Measurements from ENCODE around the gene BTN1A1.

The BTN1A1 gene

DNA sequence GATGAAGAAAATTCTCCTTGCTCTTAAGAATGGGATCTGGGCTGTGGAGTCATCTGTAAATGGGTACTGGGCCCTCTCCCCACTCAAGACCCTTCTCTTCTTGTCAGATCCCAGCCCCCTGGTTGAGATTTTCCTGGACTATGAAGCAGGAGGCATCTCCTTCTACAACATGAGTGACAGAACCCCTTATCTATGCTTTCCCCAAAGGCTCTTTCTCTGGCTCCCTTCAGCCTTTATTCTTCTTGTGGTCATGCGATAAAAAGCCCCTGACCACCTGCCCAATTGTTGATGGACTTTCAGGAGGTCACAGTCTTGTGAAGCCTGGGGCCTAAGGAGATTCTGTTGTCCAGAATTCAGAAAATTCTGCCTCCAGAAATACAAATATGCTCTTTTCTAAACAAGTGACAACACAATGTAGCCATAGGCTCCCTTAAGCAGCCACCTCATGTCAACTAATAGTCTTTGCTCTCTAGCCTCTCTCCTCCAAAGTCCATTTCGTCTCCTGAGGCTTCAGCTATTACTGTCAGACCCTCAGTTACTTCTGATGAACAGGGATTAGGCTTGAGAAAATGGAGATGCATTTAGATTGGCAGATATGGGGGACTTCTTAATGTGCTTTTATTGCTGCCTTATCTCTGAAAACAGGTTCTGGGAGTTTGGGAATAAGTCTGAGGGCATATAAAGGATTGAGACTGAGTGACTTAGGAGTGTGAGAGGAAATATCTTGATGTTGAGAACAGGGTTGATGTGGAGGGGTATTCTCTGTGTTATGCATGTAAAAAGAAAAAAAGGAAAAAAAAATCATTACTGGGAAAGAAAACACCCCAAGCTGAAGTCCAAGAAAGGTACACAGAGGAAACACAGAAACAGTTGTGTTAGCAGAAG lies 21.8 kb upstream of the BTN1A1 start:
- Histone ChIP-seq H3K9me3 (ENCODE audit: control insufficient read depth, insufficient read depth, low read length) (no peaks in the 10 kb centered on the region), H3K36me3 (ENCODE audit: control insufficient read depth, insufficient read depth, low read length) (no peaks in the 10 kb centered on the region), H3K27me3 (ENCODE audit: control insufficient read depth, insufficient read depth, low read length) (no peaks in the 10 kb centered on the region), H3K4me3 (ENCODE audit: low read depth, low read length) (no peak overlapping the region), H3K9ac (ENCODE audit: low read depth, low read length) (no peak overlapping the region), H3K4me1 (ENCODE audit: control insufficient read depth, insufficient read depth, low read length) (peaks cover 13% of the 10 kb centered on the region)

DNA sequence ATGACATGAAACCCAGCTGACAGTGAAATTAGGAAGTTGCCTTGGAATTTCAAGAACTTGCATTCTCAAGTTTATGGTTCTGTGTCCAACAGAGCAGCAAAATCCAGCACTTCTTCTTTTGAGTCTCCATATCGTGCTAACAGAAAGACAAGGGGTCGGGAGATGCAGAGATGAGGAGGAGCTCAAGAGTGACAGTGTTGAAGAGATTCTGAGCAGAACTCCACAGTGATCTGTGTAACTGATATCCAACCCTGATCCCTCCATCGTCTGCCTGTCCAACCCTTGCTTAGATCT lies 21.2 kb upstream of the BTN1A1 start:
- no peak overlapping the region for H3K9ac ChIP-seq (ENCODE audit: low read depth, low read length)
- H3K27me3 ChIP-seq (ENCODE audit: control insufficient read depth, insufficient read depth, low read length) = no peaks in the 10 kb centered on the region
- H3K9me3 ChIP-seq (ENCODE audit: control insufficient read depth, insufficient read depth, low read length) = no peaks in the 10 kb centered on the region

DNA sequence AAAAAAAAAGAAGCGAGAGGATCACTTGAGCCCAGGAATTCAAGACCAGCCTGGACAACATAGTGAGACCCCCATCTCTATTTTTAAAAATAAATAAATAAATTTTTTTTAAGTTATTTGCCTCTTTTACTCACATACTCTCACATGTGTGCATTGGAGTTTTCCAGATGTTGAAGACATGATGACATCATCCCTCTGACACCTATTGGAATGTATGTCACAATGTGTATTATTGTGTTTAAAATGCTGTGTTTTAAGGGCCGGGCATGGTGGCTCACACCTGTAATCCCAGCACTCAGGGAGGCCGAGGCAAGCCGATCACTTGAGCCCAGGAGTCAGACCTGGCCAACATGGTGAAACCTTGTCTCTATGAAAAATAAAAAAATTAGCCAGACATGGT lies 17.8 kb upstream of the BTN1A1 start:
- no peaks in the 10 kb centered on the region for H3K27me3 ChIP-seq (ENCODE audit: control insufficient read depth, insufficient read depth, low read length)

More for the DNA sequence above, 21.2 kb upstream of the BTN1A1 start:
- H3K4me1 ChIP-seq (ENCODE audit: control insufficient read depth, insufficient read depth, low read length) = peaks cover 13% of the 10 kb centered on the region
- H3K4me3 ChIP-seq (ENCODE audit: low read depth, low read length) = no peak overlapping the region
- no peaks in the 10 kb centered on the region for H3K36me3 ChIP-seq (ENCODE audit: control insufficient read depth, insufficient read depth, low read length)

DNA sequence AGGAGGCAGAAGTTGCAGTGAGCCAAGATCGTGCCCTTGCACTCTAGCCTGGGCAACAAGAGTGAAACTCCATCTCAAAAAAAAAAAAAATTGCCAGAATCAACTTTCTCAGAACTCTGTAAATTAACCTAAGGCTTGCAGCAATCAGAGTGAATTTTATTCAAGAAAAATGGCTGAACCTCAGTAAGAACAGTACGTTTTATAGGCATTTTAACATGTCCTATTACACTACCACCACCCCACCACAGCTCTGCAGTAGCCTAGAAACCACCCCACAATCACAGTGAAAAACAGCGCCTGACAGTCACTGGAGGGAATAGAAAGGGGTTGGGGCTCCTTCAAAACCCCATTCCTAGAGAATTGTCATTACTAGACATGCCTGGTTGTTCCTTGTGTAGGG lies 16.4 kb upstream of the BTN1A1 start:
- Histone ChIP-seq H3K27me3 (ENCODE audit: control insufficient read depth, insufficient read depth, low read length) (no peaks in the 10 kb centered on the region), H3K9me3 (ENCODE audit: control insufficient read depth, insufficient read depth, low read length) (no peaks in the 10 kb centered on the region), H3K4me3 (ENCODE audit: low read depth, low read length) (no peak overlapping the region), H3K36me3 (ENCODE audit: control insufficient read depth, insufficient read depth, low read length) (no peaks in the 10 kb centered on the region), H3K4me1 (ENCODE audit: control insufficient read depth, insufficient read depth, low read length) (no peaks in the 10 kb centered on the region), H3K9ac (ENCODE audit: low read depth, low read length) (no peak overlapping the region)

More for the DNA sequence above, 17.8 kb upstream of the BTN1A1 start:
- Histone ChIP-seq H3K9ac (ENCODE audit: low read depth, low read length) (no peak overlapping the region), H3K4me1 (ENCODE audit: control insufficient read depth, insufficient read depth, low read length) (no peaks in the 10 kb centered on the region), H3K36me3 (ENCODE audit: control insufficient read depth, insufficient read depth, low read length) (no peaks in the 10 kb centered on the region), H3K9me3 (ENCODE audit: control insufficient read depth, insufficient read depth, low read length) (no peaks in the 10 kb centered on the region), H3K4me3 (ENCODE audit: low read depth, low read length) (no peak overlapping the region)

DNA sequence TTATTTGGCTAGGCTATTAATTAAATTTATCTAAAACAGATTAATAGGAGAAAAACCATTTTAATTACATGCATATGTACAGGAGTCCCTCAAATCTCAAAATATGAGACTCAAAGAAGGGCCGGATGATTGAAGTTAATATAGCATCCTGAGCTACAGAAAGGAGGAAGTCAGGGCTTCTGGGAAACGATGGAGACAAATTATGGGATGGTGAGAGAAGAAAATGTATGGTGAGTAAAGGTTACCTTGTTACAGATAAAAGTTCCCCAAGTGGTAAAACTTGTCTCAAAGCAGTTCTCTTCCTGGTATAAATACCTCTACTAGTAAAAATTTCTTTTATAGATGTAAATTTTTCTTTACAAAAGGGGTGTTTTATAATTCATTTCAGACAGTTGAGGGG lies 15.9 kb upstream of the BTN1A1 start:
- no peak overlapping the region for H3K4me3 ChIP-seq (ENCODE audit: low read depth, low read length)
- no peaks in the 10 kb centered on the region for H3K4me1 ChIP-seq (ENCODE audit: control insufficient read depth, insufficient read depth, low read length)
- H3K27me3 ChIP-seq (ENCODE audit: control insufficient read depth, insufficient read depth, low read length) = no peaks in the 10 kb centered on the region
- no peaks in the 10 kb centered on the region for H3K36me3 ChIP-seq (ENCODE audit: control insufficient read depth, insufficient read depth, low read length)
- H3K9me3 ChIP-seq (ENCODE audit: control insufficient read depth, insufficient read depth, low read length) = no peaks in the 10 kb centered on the region
- no peak overlapping the region for H3K9ac ChIP-seq (ENCODE audit: low read depth, low read length)

DNA sequence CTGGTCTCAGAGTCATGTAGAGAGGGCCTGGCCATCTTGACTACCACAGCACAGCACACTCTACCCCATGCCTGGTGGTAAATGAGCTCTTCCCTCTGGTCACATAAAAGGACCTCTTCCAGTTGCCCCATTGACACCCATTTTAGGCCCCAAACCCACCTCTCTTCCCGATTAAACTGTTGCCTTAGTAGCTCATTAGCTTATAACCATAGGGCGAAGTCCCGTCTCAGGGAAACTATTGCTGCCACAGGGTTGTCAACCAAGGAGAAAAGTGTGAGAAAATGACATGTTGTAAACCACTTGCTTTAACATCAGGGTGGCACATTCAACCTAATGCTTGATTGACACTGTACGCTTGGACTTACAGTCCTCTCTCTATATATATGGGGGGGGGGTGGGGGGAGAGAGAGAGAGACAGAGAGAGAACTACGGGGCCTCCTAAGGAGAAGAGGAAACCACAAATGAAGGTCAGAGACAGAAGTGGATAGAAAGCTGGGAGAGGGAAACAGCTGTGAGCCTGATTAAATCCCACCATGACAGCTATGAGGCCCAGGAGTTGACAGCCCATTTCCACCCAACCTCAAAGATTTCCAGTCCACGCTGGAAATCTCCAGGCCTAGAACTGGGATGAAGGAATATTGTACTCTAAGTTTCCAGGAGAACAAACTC lies 14.9 kb upstream of the BTN1A1 start:
- H3K9ac ChIP-seq (ENCODE audit: low read depth, low read length) = no peak overlapping the region
- H3K4me1 ChIP-seq (ENCODE audit: control insufficient read depth, insufficient read depth, low read length) = no peaks in the 10 kb centered on the region
- no peaks in the 10 kb centered on the region for H3K9me3 ChIP-seq (ENCODE audit: control insufficient read depth, insufficient read depth, low read length)
- H3K4me3 ChIP-seq (ENCODE audit: low read depth, low read length) = no peak overlapping the region
- no peaks in the 10 kb centered on the region for H3K27me3 ChIP-seq (ENCODE audit: control insufficient read depth, insufficient read depth, low read length)
- no peaks in the 10 kb centered on the region for H3K36me3 ChIP-seq (ENCODE audit: control insufficient read depth, insufficient read depth, low read length)

DNA sequence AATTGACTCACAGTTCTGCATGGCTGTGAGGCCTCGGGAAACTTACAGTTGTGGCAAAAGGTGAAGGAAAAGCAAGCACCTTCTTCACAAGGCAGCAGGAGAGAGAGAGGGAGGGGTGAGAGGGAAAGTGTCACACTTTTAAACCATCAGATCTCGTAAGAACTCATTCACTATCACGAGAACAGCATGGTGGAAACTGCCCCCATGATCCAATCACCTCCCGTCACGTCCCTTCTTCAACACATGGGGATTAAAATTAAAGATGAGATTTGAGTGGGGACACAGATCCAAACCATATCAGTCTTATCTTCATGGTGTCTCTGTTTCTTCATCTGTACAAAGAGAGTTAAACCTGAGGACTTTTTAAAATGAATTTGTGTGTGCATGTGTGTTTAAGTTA lies 13.7 kb upstream of the BTN1A1 start:
- Histone ChIP-seq H3K9me3 (ENCODE audit: control insufficient read depth, insufficient read depth, low read length) (no peaks in the 10 kb centered on the region), H3K9ac (ENCODE audit: low read depth, low read length) (no peak overlapping the region), H3K27me3 (ENCODE audit: control insufficient read depth, insufficient read depth, low read length) (no peaks in the 10 kb centered on the region), H3K36me3 (ENCODE audit: control insufficient read depth, insufficient read depth, low read length) (no peaks in the 10 kb centered on the region), H3K4me3 (ENCODE audit: low read depth, low read length) (no peak overlapping the region), H3K4me1 (ENCODE audit: control insufficient read depth, insufficient read depth, low read length) (no peaks in the 10 kb centered on the region)

DNA sequence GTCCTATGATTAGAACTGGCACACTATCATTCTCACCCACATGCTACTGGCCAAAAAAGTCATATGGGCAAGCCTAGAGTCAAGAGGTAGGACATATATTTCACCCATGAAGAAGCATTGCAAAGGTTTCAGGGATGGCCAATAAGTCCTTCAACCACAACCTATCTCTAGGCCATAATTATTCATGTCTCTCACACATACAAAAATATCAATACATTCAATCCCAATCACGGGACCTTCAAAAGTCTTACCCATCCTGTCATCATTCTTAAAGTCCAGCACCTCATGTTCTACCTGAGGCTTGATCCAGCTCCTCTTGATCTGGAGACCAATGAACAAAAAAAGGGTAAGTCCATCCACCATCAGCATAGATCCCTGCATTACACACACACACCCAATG lies 12.6 kb upstream of the BTN1A1 start:
- no peaks in the 10 kb centered on the region for H3K27me3 ChIP-seq (ENCODE audit: control insufficient read depth, insufficient read depth, low read length)
- H3K36me3 ChIP-seq (ENCODE audit: control insufficient read depth, insufficient read depth, low read length) = no peaks in the 10 kb centered on the region
- no peak overlapping the region for H3K4me3 ChIP-seq (ENCODE audit: low read depth, low read length)
- no peaks in the 10 kb centered on the region for H3K9me3 ChIP-seq (ENCODE audit: control insufficient read depth, insufficient read depth, low read length)
- H3K9ac ChIP-seq (ENCODE audit: low read depth, low read length) = no peak overlapping the region
- no peaks in the 10 kb centered on the region for H3K4me1 ChIP-seq (ENCODE audit: control insufficient read depth, insufficient read depth, low read length)

DNA sequence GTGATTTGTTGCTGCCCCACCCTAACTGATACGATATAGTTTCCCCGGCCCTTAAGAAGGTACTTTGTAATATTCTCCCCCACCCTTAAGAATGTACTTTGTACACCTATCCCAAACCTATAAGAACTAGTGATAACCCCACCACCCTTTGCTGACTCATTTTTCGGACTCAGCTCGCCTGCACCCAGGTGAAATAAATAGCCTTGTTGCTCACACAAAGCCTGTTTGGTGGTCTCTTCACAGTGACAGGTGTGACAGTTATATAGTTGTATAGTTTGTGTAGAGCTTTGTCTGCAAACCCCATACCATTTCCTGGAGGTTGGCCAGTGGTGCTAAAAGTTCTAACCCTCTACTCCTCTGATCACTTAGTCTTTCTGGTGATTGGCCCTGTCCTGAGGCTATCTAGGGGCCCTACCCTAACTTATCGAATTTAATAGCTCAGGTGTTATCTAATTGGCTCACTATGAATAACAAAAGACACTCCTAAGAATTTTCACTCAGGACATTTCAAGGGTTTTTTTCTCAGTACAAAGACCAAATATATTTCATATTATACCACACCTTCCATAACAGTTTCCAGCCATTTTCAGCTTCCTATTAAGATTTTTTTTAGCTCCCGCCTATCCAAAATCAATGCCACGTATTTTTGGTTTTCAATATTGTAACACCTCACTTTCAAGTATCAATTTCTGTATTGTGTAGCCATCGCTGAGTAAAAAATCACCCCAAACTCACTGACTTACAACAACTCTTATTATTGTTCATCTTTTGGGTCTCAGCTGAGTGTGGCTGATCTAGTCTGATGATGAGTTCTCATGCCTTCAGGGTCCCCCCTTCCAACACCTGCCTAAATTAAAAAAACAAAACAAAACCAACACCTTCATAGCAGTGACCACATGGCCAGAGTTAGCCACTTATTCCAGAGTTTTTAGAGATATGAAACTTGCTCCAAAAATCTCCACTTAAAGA lies 9.8 kb upstream of the BTN1A1 start:
- Histone ChIP-seq H3K4me3 (ENCODE audit: low read depth, low read length) (no peak overlapping the region), H3K27me3 (ENCODE audit: control insufficient read depth, insufficient read depth, low read length) (no peaks in the 10 kb centered on the region), H3K36me3 (ENCODE audit: control insufficient read depth, insufficient read depth, low read length) (no peaks in the 10 kb centered on the region), H3K4me1 (ENCODE audit: control insufficient read depth, insufficient read depth, low read length) (no peaks in the 10 kb centered on the region), H3K9ac (ENCODE audit: low read depth, low read length) (no peak overlapping the region), H3K9me3 (ENCODE audit: control insufficient read depth, insufficient read depth, low read length) (no peaks in the 10 kb centered on the region)

DNA sequence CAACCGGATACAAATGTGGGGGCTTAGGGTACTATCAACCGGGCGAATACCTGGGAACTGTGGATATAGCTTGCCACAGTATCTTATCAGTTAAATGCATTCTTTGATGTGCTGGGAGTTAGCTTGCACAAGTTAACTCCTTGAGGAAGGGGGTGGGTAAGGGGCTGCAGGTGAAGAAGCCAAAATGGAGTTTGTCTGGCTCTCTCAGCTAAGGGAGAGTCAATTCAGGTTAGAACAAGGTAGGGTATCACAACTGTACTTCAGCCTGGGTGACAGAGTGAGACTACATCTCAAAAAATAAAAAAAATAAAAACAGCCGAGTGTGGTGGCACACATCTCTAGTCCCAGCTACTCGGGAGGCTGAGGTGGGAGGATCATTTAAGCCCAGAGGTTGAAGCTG lies 8.5 kb upstream of the BTN1A1 start:
- Histone ChIP-seq H3K9ac (ENCODE audit: low read depth, low read length) (no peak overlapping the region), H3K4me1 (ENCODE audit: control insufficient read depth, insufficient read depth, low read length) (no peaks in the 10 kb centered on the region), H3K36me3 (ENCODE audit: control insufficient read depth, insufficient read depth, low read length) (no peaks in the 10 kb centered on the region), H3K9me3 (ENCODE audit: control insufficient read depth, insufficient read depth, low read length) (no peaks in the 10 kb centered on the region), H3K27me3 (ENCODE audit: control insufficient read depth, insufficient read depth, low read length) (no peaks in the 10 kb centered on the region), H3K4me3 (ENCODE audit: low read depth, low read length) (no peak overlapping the region)

DNA sequence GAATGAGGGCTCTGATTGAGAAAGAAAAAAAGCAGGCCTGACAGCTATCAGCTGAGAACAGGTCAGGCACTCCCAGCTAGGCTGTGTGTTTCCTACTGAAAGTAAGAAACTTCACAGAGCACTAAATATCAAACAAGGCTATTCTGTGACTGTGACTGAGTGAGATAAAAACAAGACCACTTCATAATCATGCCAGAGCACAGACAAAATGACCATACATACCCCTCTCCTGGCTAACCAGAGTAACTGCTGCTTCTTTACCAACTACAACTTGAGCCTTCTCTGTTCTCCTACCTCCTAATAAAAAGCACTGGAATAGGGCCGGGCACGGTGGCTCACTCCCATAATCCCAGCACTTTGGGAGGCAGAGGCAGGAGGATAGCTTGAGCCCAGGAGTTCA lies 6.8 kb upstream of the BTN1A1 start:
- Histone ChIP-seq H3K36me3 (ENCODE audit: control insufficient read depth, insufficient read depth, low read length) (no peaks in the 10 kb centered on the region), H3K9me3 (ENCODE audit: control insufficient read depth, insufficient read depth, low read length) (no peaks in the 10 kb centered on the region), H3K4me1 (ENCODE audit: control insufficient read depth, insufficient read depth, low read length) (no peaks in the 10 kb centered on the region), H3K4me3 (ENCODE audit: low read depth, low read length) (no peak overlapping the region), H3K27me3 (ENCODE audit: control insufficient read depth, insufficient read depth, low read length) (no peaks in the 10 kb centered on the region), H3K9ac (ENCODE audit: low read depth, low read length) (no peak overlapping the region)

Measured in iPS-15b (cell line).